ENCODE data around the gene NPIPB4.
"Not testable (repeated sequence)": the region's sequence is repeated elsewhere in the genome, so short reads cannot be mapped to it uniquely, and the experiment has no call there.

The NPIPB4 gene

DNA sequence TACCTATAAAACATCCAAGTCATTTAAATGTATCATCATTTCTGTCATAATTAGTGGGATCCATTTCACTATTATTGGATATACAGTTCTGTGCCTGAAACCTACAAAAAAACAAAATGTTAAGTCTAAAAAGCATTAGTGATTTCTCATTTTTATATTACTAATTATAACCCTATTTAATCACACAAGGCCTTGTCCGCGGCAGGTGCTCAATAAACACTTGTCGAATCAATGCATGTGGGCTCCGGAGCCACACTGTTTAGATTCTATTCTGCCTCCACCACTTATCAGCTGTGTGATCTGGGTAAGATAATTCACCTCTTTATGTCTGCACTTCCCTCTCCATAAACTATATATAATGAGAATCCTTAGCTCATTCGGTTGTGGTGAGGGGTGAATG is at the start of gene NPIPB4:
Gene NPIPB4 (minus strand): TSS at position 101 of the 400 bp plus-strand sequence. CDS start 378 bp downstream, outside the sequence.
- in situ Hi-C loops (cut with HindIII; ENCODE audit: low sequenced_read_pairs) = not testable (repeated sequence)

DNA sequence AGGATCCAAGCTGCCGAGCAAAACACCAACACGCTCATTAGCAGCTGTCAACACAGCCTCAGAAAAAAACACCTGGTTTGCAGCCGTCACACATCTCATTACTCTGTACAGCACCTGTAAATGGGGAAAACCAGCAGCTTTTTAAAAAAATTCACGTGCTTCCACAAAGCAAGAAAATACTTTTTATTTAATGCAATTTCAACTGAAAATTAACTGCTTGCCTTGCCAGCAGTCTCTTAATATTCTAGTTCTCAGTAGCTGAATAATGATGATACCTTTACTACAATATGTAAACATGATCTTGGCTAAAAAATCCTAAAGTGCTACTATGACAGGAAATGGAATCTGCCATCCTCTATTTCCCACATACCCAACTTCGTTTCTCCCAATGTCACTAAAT is 41.4 kb upstream of the NPIPB4 start:
- in situ Hi-C loops (cut with HindIII; ENCODE audit: low sequenced_read_pairs) = not testable (repeated sequence)

DNA sequence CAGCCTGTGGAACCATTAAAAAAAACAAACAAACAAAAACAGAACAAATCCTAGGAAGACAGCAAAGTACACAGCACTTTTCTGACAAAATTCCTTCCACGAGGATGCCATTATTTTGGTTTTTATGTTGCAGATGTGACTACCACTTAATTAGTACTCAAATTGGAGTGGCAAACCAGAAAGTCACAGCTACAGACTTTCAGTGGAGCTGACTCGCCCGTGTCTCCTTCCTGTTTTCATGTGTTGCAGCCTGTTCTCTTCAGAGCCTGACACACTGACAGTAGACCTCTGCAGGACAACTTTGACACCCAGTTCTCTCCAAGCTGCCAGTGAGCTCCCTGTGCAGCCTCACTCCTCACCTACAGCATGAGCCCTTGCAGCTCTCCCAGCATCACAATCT is 24.4 kb upstream of the NPIPB4 start:
- in situ Hi-C loops (cut with HindIII; ENCODE audit: low sequenced_read_pairs) = not testable (repeated sequence)

DNA sequence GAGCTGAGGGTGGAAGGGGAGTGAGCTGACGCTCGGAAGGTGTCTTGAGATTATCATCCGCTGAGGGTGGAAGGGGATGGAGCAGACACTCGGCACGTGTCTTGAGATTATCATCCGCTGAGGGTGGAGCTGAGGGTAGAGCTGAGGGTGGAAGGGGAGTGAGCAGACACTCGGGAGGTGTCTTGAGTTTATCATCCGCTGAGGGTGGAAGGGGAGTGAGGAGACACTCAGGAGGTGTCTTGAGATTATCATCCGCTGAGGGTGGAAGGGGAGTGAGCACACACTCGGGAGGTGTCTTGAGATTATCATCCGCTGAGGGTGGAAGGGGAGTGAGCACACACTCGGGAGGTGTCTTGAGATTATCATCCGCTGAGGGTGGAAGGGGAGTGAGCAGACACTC is 20.4 kb downstream of the NPIPB4 start:
- in situ Hi-C loops (cut with HindIII; ENCODE audit: low sequenced_read_pairs) = not testable (repeated sequence)

DNA sequence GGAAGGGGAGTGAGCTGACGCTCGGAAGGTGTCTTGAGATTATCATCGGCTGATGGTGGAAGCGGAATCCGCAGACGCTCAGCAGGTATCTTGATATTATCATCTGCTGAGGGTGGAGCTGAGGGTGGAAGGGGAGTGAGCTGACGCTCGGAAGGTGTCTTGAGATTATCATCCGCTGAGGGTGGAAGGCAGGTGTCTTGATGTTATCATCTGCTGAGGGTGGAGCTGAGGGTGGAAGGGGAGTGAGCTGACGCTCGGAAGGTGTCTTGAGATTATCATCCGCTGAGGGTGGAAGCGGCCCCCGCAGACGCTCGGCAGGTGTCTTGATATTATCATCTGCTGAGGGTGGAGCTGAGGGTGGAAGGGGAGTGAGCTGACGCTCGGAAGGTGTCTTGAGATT is 21.2 kb downstream of the NPIPB4 start:
- in situ Hi-C loops (cut with HindIII; ENCODE audit: low sequenced_read_pairs) = not testable (repeated sequence)

DNA sequence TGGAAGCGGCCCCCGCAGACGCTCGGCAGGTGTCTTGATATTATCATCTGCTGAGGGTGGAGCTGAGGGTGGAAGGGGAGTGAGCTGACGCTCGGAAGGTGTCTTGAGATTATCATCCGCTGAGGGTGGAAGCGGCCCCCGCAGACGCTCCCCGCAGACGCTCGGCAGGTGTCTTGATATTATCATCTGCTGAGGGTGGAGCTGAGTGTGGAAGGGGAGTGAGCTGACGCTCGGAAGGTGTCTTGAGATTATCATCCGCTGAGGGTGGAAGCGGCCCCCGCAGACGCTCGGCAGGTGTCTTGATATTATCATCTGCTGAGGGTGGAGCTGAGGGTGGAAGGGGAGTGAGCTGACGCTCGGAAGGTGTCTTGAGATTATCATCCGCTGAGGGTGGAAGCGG is 21.8 kb downstream of the NPIPB4 start:
- in situ Hi-C loops (cut with HindIII; ENCODE audit: low sequenced_read_pairs) = not testable (repeated sequence)

DNA sequence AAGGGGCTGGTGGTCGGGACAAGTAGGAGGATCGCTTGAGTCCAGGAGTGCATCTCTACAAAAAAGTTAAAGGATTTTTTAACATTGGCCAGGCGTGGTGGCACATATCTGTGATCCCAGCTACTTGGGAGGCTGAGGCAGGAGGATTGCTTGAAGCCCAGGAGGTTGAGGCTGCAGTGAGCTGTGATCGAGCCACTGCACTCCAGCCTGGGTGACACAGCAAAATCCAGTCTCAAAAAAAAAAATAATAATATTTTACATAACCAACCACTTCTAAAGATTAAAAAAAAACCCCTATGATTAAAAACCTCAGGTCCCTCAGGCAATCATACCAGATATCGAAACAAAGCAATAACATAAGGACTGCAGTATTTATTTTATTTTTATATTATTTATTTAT is 23.3 kb downstream of the NPIPB4 start:
- in situ Hi-C loops (cut with HindIII; ENCODE audit: low sequenced_read_pairs) = not testable (repeated sequence)

DNA sequence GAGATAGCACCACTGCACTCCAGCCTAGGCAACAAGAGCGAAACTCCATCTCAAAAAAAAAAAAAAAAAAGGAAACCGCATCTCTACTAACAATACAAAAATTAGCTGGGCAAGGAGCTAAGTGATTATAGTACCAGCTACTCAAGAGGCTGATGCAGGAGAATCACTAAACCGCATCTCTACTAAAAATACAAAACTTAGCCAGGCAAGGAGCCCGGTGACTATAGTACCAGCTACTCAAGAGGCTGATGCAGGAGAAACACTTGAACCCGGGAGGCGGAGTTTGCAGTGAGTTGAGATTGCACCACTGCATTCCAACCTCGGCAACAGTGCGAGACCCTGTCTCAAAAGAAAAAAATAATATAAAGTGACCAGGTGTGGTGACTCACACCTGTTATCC is 27.6 kb downstream of the NPIPB4 start:
- in situ Hi-C loops (cut with HindIII; ENCODE audit: low sequenced_read_pairs) = not testable (repeated sequence)

DNA sequence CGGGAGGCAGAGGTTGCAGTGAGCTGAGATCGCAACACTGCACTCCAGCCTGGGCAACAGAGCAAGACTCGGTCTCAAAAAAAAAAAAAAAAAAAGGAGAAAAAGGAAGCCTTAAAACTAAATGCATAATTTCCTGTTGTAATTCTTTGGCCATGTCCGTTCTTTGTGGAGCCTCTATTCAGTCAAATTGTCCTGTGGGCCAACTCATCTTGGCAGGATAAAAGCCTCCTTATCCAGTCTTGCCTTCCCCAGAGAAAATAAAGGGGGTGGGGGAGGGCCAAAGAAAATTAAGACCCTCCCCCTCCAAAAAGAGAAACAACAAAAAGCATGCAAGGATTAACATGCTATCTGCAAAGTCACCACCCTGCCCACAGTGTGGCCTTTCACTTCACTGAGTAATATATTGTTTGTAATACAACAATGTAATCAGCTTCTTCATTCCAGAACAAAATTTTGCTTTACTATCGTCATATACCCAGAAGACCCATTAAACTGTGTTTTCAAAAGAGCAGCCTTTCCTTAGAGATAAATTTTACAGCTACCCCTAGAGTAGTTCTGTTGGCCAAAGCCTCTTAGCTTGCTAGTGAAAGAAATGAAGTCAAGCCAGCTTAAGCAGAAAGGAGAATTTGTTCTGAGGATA is 31.4 kb downstream of the NPIPB4 start:
- in situ Hi-C loops (cut with HindIII; ENCODE audit: low sequenced_read_pairs) = not testable (repeated sequence)

DNA sequence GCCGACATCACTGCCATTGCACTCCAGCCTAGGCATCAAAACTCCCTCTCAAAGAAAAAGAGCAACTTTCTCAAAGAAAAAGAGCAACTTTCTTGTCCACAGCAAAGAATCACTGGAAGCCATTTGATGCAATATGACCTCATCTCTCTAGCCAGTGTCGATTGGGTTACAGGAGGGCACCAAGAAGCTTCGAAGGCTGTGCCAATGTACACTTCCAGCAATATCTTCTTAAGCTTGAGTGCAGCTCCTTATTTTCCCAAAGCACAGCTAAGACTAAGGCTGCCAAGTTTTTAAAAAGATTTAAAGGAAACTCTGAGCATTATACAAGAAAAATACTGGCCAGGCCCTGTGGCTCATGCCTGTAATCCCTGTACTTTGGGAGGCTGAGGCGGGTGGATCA is 32.0 kb downstream of the NPIPB4 start:
- in situ Hi-C loops (cut with HindIII; ENCODE audit: low sequenced_read_pairs) = not testable (repeated sequence)

DNA sequence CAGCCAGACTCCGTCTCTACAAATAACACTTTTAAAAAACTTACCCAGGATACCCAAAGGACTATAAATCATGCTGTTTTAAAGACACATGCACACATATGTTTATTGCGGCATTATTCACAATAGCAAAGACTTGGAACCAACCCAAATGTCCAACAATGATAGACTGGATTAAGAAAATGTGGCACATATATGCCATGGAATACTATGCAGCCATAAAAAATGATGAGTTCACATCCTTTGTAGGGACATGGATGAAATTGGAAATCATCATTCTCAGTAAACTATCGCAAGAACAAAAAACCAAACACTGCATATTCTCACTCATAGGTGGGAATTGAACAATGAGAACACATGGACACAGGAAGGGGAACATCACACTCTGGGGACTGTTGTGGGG is 34.3 kb downstream of the NPIPB4 start:
- in situ Hi-C loops (cut with HindIII; ENCODE audit: low sequenced_read_pairs) = not testable (repeated sequence)

DNA sequence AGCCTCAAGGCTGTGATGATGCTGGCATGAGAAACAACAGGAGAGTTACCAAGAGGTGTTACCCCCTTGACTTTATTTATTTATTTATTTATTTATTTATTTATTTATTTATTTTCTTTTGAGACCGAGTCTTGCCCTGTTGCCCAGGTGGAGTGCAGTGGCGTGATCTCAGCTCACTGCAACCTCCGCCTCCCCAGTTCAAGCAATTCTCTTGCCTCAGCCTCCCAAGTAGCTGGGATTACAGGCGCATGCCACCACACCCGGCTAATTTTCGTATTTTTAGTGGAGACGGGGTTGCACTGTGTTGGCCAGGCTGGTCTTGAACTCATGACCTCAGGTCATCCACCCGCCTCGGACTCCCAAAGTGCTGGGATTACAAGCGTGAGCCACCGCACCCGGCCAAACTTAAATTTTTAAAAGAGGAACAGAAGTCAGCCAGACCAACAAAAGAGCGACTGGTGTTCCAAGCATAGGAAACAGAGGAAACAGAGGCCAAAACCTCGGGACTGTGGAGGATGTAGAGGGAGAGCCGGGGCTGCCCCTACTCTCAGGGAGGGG is 36.6 kb downstream of the NPIPB4 start:
- in situ Hi-C loops (cut with HindIII; ENCODE audit: low sequenced_read_pairs) = not testable (repeated sequence)

DNA sequence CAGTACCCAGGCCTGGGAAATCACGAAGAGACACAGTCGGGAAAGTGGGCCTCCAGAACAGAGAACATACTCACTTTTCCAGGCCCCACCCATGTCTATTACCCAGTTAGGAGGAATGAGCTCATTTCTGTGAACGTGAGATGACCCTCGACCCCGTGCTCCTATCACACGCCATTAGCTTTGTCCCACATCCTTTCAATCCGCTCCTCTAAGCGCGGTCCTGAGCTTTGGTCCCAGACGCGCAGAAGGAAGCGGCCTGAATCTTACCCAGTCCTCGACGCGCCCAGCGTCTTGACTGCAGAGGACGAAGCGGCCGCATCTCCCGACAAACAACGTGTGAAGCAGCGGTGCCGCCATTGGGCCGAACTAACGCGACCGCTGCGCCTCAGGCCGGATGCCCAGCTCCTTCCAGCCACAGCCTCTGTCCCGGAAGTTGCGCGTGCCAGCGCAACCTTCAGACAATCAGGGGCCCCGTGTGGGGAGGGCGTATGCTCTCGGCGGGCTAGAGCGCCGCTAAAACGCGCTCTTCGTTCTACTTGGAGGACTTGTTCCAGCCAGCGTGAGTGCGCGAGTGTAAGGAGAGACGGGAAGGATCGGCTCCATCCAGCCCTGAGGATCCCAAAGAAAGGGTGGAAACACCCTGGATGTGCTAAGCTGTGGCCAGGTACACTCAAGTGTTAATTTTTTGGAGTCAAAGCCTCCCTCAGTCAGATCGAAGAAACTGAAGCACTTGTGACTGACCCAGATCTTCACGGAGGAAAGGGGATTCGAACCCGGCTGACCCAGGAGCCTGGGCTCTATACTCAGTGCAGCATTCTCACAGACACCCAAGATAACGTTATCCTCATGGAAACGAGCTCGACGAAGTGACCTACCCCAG is 37.3 kb downstream of the NPIPB4 start:
- in situ Hi-C loops (cut with HindIII; ENCODE audit: low sequenced_read_pairs) = not testable (repeated sequence)

DNA sequence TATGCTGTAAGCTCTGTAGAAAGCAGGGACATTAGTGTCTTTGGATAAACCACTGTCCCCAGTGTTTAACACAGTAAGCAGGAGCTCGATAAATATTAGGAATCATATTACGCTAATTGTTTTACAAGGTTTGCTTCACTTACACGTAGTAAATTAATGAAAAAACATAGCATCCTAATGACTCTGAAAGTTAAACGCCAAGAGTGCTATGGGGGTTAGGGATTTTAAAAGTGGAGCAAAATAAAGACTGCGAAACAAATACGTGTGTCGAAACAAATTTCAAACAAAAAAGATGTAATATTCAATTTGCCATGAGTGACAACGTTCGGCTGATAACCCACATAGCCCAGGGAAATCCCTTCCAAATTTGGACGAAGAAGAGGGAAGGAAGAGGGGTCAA is 37.9 kb downstream of the NPIPB4 start:
- in situ Hi-C loops (cut with HindIII; ENCODE audit: low sequenced_read_pairs) = not testable (repeated sequence)

DNA sequence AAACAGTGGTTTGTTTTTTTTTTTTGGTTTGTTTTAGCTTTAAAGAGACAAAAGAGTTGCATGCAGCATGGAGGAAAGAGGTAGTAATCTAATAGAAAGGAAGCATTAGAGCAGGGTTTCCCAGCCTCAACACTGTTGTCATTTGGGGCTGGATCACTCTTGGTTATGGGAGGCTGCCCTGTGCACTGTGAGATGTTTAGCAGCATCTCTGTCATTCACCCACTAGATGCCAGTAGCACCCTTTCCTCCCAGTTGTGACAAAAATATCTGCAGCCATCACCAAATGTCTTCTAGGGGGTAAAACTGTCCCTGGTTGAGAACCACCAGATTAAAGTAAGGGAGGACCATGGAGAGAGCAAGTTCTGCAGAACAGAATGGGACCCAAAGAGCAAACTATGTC is 40.5 kb downstream of the NPIPB4 start:
- in situ Hi-C loops (cut with HindIII; ENCODE audit: low sequenced_read_pairs) = not testable (repeated sequence)

DNA sequence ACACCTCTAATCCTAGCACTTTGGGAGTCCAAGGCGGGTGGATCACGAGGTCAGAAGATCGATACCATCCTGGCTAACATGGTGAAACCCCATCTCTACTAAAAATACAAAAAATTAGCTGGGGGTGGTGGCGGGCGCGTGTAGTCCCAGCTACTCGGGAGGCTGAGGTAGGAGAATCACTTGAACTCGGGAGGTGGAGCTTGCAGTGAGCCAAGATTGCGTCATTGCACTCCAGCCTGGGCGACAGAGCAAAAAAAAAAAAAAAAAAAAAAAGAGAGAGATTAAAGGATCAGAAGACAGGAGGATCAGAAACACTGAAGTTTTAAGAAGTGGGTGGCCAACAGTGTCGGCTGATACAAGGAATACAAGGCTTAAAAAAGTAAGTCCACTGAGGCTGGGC is 41.9 kb downstream of the NPIPB4 start:
- in situ Hi-C loops (cut with HindIII; ENCODE audit: low sequenced_read_pairs) = not testable (repeated sequence)

DNA sequence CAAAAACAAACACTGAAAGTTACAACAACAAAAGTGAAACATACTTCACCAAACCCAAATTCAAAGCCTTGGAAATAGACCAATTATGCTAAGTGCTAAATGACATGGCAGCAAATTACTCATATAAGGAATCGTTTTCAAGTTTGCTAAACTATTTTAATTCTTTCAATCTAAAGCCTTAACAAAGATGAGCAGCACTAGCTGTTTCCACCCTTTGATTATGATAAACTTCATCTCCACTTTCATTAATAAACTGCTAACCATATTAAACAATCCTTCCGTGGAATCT is 55.2 kb downstream of the NPIPB4 start:
- in situ Hi-C loops (cut with HindIII; ENCODE audit: low sequenced_read_pairs) = not testable (repeated sequence)

DNA sequence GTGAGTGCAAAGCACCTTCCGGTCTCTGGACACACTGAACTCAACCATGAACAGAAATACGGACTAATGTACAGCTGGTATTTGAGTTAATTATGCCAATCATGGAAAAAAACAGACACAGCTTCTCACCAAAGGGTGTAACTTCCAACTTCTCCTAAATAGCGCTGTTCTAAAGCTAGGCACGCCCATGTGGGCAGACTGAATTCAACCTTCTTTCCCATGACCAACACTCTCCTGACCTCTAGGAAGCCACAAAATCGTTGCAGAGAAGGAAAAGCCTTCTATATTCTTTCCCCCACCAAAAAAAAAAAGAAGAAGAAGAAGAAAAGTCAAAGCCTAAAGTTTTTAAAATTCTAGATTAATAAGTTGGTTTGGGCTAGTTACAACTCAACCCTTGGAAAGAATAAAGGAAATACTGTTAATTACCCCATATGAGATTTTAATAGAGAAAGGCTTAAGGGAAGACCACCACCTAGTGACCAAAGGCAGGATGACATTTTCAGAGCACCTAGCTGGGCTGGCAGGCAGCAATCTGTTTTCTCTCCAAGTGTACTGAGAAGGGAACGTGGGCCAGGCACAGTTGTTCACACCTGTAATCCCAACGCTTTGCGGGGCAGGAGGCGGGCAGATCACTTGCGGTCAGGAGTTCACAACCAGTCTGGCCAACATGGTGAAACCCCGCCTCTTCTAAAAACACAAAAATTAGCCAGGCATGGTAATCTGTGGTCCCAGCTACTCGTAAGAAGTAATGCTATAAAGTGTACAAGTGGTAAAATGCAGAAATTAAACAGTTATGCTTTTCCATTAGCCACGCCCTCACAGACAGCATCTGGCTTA is 55.8 kb downstream of the NPIPB4 start:
- in situ Hi-C loops (cut with HindIII; ENCODE audit: low sequenced_read_pairs) = not testable (repeated sequence)

DNA sequence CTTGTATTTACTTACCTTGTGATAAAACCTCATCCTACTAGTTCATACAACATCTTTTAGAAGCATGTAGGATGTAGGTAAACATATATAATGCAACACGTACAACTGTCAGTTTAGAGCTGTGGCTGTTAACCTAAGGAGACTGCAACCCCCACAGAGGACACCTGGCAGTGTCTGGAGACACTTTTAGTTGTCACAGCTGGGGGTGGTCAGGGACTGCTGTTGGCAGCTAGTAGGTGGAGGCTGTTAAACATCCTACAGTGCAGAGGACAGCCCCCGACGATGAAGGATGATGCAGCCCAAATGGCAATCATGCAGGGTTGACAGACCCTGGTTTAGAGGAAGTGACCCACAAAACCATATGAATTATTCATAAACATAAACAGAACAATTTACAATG is 59.0 kb downstream of the NPIPB4 start:
- in situ Hi-C loops (cut with HindIII; ENCODE audit: low sequenced_read_pairs) = not testable (repeated sequence)

DNA sequence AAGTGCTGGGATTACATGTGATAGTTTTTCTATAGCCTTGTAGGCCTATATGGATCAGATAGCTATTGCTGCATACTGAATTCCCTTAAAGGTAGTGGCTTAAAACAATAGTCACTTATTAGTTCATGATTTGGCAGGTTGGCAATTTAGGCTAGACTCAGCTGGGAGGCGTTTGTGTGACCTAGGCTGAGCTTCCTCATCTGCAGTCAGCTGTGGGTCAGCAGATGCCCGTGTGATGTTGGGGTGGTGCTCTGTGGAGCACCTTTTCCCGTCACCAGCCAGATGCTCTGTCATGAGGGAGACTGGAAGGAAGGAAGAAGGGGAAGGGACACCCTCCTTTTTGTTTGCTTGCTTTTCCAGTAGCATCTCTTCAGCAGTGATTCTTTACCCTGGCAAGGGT is 64.2 kb downstream of the NPIPB4 start:
- in situ Hi-C loops (cut with HindIII; ENCODE audit: low sequenced_read_pairs) = not testable (repeated sequence)

DNA sequence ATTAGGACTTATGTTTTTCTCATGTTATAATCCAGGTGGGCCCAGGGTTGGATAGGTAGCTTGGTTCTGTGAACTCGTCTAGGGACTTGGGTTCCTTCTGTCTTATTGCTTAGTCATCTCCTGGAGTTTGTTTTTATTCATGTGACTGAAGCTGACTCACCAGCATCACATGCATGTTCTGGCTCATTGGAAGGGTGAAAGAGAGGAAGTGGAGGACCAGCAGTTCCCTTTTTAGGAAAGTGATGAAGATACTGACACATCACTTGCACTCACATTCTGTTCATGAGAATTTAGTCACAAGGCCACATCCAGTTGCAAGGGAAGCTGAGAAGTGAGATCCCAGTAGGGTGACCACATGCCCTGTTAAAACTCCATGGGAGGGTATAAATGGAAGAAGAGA is 67.0 kb downstream of the NPIPB4 start:
- in situ Hi-C loops (cut with HindIII; ENCODE audit: low sequenced_read_pairs) = not testable (repeated sequence)
